Stimulated activated CD4-positive, alpha-beta T cell treated with anti-CD3 and anti-CD28 coated beads, Interleukin-15, amount 100 ng/mL, for 1 hour (primary cell): ENCODE results near the gene WSB2.

Experiments used
- DNase-seq, 2 donors: peaks; one replicate each; pipeline ENCODE4 v3.0.0-alpha.2; 2020; ENCODE audit warnings: low read depth in 1 of 2, low spot score in 1 of 2

Gene WSB2

GRCh38 chr12:117998719-117999118 is 62.3 kb downstream of the WSB2 start:
- no peak for DNase-seq

GRCh38 chr12:117994551-117995438 is 66.2 kb downstream of the WSB2 start:
- DNase-seq, result no peak

GRCh38 chr12:117986705-117987469 is 74.1 kb downstream of the WSB2 start:
- no peak for DNase-seq

- no peak for DNase-seq
Measured at GRCh38 chr12:117985182-117985581, 75.8 kb downstream of the WSB2 start.
